ENCODE results near the gene HINT3. TPM values are rescaled to one million over a fixed set of nuclear protein-coding genes. Genes with fewer than 3 reads are reported as not detected.

Gene HINT3
- total and polyA plus RNA-seq, 2 experiments from 2014 or later: 1.8 to 8.0 TPM

- no peaks in the 10 kb centered on the region for H3K9me2 ChIP-seq (ENCODE audit: insufficient read depth)
- Mint-ChIP-seq H3K36me3 (ENCODE audit: low read depth) (no peaks in the 10 kb centered on the region), H3K4me1 (no peaks in the 10 kb centered on the region), H3K9me3 (0 out of 3 replicates have a peak, but pooled peaks cover 3% of the 10 kb centered on the region), H3K27me3 (ENCODE audit: insufficient read depth, low read depth, poor library complexity) (no peaks in the 10 kb centered on the region), H3K27ac (no peak overlapping the region), H3K4me3 (no peak overlapping the region)
- H3F3A ChIP-seq (replicated peaks; ENCODE audit: low read depth): no peaks in the 10 kb centered on the region
- no peak overlapping the region for H3K27ac ChIP-seq (ENCODE audit: low read depth)
- no peak for ATAC-seq
- no peak for TF ChIP-seq ZNF331 (CRISPR knock-in tag; IDR thresholded peaks at IDR 0.05; ENCODE audit: low read depth)
- TF ChIP-seq JUNB (IDR thresholded peaks at IDR 0.05; ENCODE audit: unreplicated experiment): no peak
- no peak for TF ChIP-seq CREB1 (CRISPR knock-in tag; IDR thresholded peaks at IDR 0.05; ENCODE audit: low read depth)
- TF ChIP-seq ZNF462 (CRISPR knock-in tag; IDR thresholded peaks at IDR 0.05): no peak
- no peak for TF ChIP-seq NANOG (IDR thresholded peaks at IDR 0.05; ENCODE audit: borderline replicate concordance)
- no peak overlapping the region for H3K4me3 ChIP-seq
- no peaks in the 10 kb centered on the region for H3K4me1 ChIP-seq (ENCODE audit: insufficient read depth)
- no peaks in the 10 kb centered on the region for H3K36me3 ChIP-seq (ENCODE audit: insufficient read depth)
- DNase-seq (ENCODE audit: low spot score): no peak
- no peaks in the 10 kb centered on the region for H3K27me3 ChIP-seq (ENCODE audit: insufficient read depth)
- H4K20me1 ChIP-seq (replicated peaks; ENCODE audit: insufficient read depth): no peaks in the 10 kb centered on the region
- no peak overlapping the region for H3K4me2 ChIP-seq
- H3K79me2 ChIP-seq (replicated peaks; ENCODE audit: insufficient read depth): no peaks in the 10 kb centered on the region
- 0 out of 2 replicates have a peak overlapping the region, but pooled peaks have one; percentile 69 for H2AFZ ChIP-seq
Measured at GRCh38 chr6:125940247-125941041, 16.1 kb upstream of the HINT3 start.

Data from GM23338 (cell line).